Measurements from ENCODE around the gene SIT1.

SIT1 gene

GRCh38 chr9:35650341-35651158 is at the start of gene SIT1:
Gene SIT1, minus strand, starts transcription at chr9:35650931. Its CDS starts 78 bp downstream, at chr9:35650853.
- peak within 1 kb of the TSS; percentile 85 for H3K4me3 Mint-ChIP-seq
- H3K36me3 Mint-ChIP-seq, result no peaks in the 10 kb centered on the region
- H3K4me1 Mint-ChIP-seq (ENCODE audit: low read depth), result peaks cover 61% of the 10 kb centered on the region
- H3K27ac Mint-ChIP-seq, result peak within 1 kb of the TSS; percentile 91
- no peaks in the 10 kb centered on the region for H3K9me3 Mint-ChIP-seq (ENCODE audit: low read depth)
- H3K27me3 Mint-ChIP-seq, result no peaks in the 10 kb centered on the region

- no peaks in the 10 kb centered on the region for H3K27me3 Mint-ChIP-seq
- H3K4me1 Mint-ChIP-seq (ENCODE audit: low read depth), result peaks cover 6% of the 10 kb centered on the region
- peaks cover 2% of the 10 kb centered on the region for H3K36me3 Mint-ChIP-seq
- H3K9me3 Mint-ChIP-seq (ENCODE audit: low read depth), result no peaks in the 10 kb centered on the region
- no peak overlapping the region for H3K27ac Mint-ChIP-seq
- H3K4me3 Mint-ChIP-seq, result no peak overlapping the region
These were observed 49.3 kb upstream of the SIT1 start for GRCh38 chr9:35700031-35700430.

- Mint-ChIP-seq H3K4me3 (no peak overlapping the region), H3K36me3 (no peaks in the 10 kb centered on the region), H3K9me3 (ENCODE audit: low read depth) (no peaks in the 10 kb centered on the region), H3K27me3 (no peaks in the 10 kb centered on the region), H3K4me1 (ENCODE audit: low read depth) (peaks cover 6% of the 10 kb centered on the region), H3K27ac (no peak overlapping the region)
These were observed 47.5 kb upstream of the SIT1 start for GRCh38 chr9:35698231-35698630.

DNA sequence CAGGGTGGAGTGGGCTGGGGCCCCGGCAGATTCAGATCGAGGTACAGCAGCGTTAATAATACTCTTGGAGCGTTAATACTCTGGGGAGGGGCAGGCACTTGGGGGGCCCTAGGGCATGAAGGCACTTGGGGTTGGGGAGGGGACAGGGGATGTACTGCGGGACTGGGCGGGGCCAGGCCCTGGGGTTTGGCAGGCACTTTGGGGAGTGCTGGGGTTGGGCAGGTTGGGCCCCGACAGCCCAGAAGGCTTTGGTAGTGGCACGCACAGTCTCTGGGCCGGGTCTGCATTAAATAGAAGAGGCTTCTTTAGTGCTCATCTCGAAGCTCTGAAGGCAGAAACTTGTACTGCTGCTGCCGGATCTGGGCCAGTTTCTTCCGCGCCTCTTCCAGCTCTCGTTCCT is 46.8 kb upstream of the SIT1 start:
- no peak overlapping the region for H3K4me3 Mint-ChIP-seq
- no peaks in the 10 kb centered on the region for H3K36me3 Mint-ChIP-seq
- no peaks in the 10 kb centered on the region for H3K9me3 Mint-ChIP-seq (ENCODE audit: low read depth)
- H3K27me3 Mint-ChIP-seq, result no peaks in the 10 kb centered on the region
- H3K4me1 Mint-ChIP-seq (ENCODE audit: low read depth), result peaks cover 6% of the 10 kb centered on the region
- peak overlapping the region; percentile 19 for H3K27ac Mint-ChIP-seq

GRCh38 chr9:35696520-35697215 is 45.9 kb upstream of the SIT1 start:
- Mint-ChIP-seq H3K9me3 (ENCODE audit: low read depth) (no peaks in the 10 kb centered on the region), H3K4me3 (no peak overlapping the region), H3K36me3 (no peaks in the 10 kb centered on the region), H3K27me3 (no peaks in the 10 kb centered on the region), H3K4me1 (ENCODE audit: low read depth) (peaks cover 7% of the 10 kb centered on the region), H3K27ac (no peak overlapping the region)

DNA sequence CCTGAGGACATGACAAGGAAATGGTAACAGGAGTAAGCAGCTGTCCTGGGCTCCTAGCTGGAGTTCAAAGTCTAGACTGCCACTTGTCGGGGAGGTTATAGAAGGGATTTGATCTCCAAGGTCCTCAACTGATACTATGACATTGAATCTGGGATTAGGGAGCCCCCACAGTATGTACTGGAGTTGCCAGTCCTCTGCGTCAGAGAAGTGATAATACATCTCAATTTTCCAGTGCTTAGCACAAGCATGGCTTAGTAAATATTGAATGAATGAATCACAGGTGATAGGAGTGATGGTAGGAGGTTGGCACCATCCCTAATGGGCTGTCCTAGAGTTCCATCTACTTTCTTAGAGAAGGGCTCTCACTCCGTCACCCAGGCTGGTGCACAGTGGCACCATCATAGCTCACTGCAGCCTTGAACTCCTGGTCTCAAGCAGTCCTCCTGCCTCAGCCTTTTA is 45.2 kb upstream of the SIT1 start:
- Mint-ChIP-seq H3K4me1 (ENCODE audit: low read depth) (peaks cover 14% of the 10 kb centered on the region), H3K27me3 (no peaks in the 10 kb centered on the region), H3K9me3 (ENCODE audit: low read depth) (no peaks in the 10 kb centered on the region), H3K4me3 (no peak overlapping the region), H3K27ac (no peak overlapping the region), H3K36me3 (no peaks in the 10 kb centered on the region)

GRCh38 chr9:35691757-35692301 is 41.1 kb upstream of the SIT1 start:
- Mint-ChIP-seq H3K9me3 (ENCODE audit: low read depth) (no peaks in the 10 kb centered on the region), H3K36me3 (no peaks in the 10 kb centered on the region), H3K27me3 (no peaks in the 10 kb centered on the region), H3K27ac (no peak overlapping the region), H3K4me3 (peak overlapping the region; percentile 86), H3K4me1 (ENCODE audit: low read depth) (peaks cover 30% of the 10 kb centered on the region)

GRCh38 chr9:35691334-35691650 is 40.6 kb upstream of the SIT1 start:
- Mint-ChIP-seq H3K27me3 (no peaks in the 10 kb centered on the region), H3K4me1 (ENCODE audit: low read depth) (peaks cover 25% of the 10 kb centered on the region), H3K27ac (peak overlapping the region; percentile 46), H3K36me3 (no peaks in the 10 kb centered on the region), H3K4me3 (peak overlapping the region; percentile 86), H3K9me3 (ENCODE audit: low read depth) (no peaks in the 10 kb centered on the region)

- H3K27ac Mint-ChIP-seq, result peak overlapping the region; percentile 46
- no peaks in the 10 kb centered on the region for H3K9me3 Mint-ChIP-seq (ENCODE audit: low read depth)
- H3K36me3 Mint-ChIP-seq, result no peaks in the 10 kb centered on the region
- peaks cover 24% of the 10 kb centered on the region for H3K4me1 Mint-ChIP-seq (ENCODE audit: low read depth)
- no peaks in the 10 kb centered on the region for H3K27me3 Mint-ChIP-seq
- H3K4me3 Mint-ChIP-seq, result peak overlapping the region; percentile 86
These were observed 40.0 kb upstream of the SIT1 start for GRCh38 chr9:35690614-35691333.

- no peaks in the 10 kb centered on the region for H3K9me3 Mint-ChIP-seq (ENCODE audit: low read depth)
- no peaks in the 10 kb centered on the region for H3K36me3 Mint-ChIP-seq
- peak overlapping the region; percentile 74 for H3K4me3 Mint-ChIP-seq
- peak overlapping the region; percentile 22 for H3K27ac Mint-ChIP-seq
- H3K4me1 Mint-ChIP-seq (ENCODE audit: low read depth), result peaks cover 24% of the 10 kb centered on the region
- H3K27me3 Mint-ChIP-seq, result no peaks in the 10 kb centered on the region
These were observed 39.5 kb upstream of the SIT1 start for GRCh38 chr9:35690294-35690613.

DNA sequence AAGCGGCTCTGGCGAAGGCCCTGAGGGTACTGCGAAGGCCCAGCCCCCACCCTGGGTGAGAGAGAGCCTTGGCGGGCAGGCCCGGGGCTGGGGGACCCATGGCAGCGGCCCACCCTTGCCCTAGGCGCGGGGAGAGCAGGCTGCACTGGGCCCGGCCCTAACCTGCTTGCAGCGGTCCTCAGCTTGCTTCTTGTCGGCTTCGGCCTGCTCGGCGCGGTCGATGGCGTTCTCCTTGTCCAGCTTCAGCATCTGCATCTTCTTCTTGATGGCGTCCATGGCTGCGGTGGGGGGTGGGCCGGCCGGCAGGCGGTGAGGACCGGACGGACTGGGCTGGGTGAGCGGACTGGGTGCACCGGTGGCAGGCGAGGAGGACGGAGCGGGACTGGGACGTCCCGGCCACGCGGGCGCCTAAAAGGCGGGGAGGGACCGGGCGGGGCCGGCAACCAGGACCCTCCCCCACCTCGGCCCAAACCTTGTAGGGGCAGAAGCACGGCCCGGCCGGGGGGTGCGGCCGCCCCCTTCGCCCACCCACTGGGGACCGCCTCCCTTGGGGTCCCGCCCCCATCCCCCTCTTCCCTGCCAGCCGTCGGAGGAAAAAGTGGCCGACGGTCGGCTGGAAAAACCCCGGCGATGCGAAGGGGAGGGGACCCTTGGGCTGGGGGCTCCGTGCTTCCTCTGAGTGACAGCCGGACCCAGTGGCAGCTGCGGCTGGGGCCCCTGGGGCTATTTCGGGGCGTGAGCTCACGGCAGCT is 39.0 kb upstream of the SIT1 start, which contains the start of gene TPM2:
TSS of gene TPM2 (minus strand) at position 384 of the 752 bp plus-strand sequence. CDS start at position 276, 108 bp downstream.
- Mint-ChIP-seq H3K9me3 (ENCODE audit: low read depth) (no peaks in the 10 kb centered on the region), H3K4me1 (ENCODE audit: low read depth) (peaks cover 24% of the 10 kb centered on the region), H3K36me3 (no peaks in the 10 kb centered on the region), H3K4me3 (peak within 1 kb of the TSS; percentile 86), H3K27me3 (no peaks in the 10 kb centered on the region), H3K27ac (peak within 1 kb of the TSS; percentile 46)

DNA sequence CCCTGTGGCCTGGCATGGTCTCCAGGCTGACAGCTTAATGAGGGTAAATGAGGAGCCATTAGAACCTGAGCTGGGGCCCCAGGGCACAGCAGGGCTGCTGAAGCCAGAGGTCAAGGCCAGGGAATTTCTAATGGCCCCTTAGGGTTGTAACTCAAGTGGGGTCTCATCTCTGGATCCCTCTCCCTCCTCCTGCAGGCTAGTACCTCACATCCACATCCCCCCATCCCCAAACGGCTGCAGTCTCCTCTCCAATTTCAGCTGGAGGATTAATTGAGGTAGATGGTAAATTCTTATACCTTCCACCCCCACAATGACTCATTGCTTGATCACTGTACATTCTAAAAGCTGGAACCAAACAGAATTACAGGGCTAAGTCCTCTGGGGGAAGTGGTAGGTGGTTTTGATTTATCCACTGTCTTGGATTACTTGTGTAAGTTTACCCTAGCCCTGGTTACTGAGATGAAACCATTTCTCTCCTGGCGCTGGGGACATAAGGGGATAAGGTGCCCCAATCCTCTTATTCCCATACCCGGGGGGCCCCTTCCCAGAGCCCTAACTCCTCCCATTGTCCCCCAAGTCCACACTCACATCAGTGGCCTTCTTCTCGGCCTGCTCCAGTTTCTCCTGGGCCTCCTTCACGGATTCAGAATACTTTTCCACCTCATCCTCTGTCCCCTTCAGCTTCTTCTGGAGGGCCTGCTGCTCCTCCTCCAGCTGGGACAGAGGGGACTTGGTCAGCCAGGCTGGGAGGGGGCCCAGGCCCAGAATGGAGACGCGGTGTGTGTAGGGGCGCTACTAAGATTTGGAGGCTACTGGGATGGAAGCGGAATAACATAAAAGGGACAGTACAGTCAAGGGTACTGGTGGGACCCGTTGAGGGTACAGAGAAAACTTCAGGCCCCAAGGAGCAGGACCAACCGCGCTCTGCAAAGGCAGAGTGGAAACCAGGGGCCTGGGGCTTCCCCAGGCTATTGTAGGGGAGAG is 38.1 kb upstream of the SIT1 start:
- Mint-ChIP-seq H3K4me1 (ENCODE audit: low read depth) (peaks cover 24% of the 10 kb centered on the region), H3K27me3 (no peaks in the 10 kb centered on the region), H3K9me3 (ENCODE audit: low read depth) (no peaks in the 10 kb centered on the region), H3K36me3 (no peaks in the 10 kb centered on the region), H3K4me3 (peak overlapping the region; percentile 65), H3K27ac (peak overlapping the region; percentile 22)

- no peaks in the 10 kb centered on the region for H3K27me3 Mint-ChIP-seq
- H3K4me1 Mint-ChIP-seq (ENCODE audit: low read depth), result peaks cover 24% of the 10 kb centered on the region
- H3K36me3 Mint-ChIP-seq, result no peaks in the 10 kb centered on the region
- H3K9me3 Mint-ChIP-seq (ENCODE audit: low read depth), result no peaks in the 10 kb centered on the region
- no peak overlapping the region for H3K4me3 Mint-ChIP-seq
- no peak overlapping the region for H3K27ac Mint-ChIP-seq
These were observed 37.3 kb upstream of the SIT1 start for GRCh38 chr9:35687972-35688557.

Data from activated naive CD8-positive, alpha-beta T cell (primary cell).